Common myeloid progenitor, CD34-positive (primary cell): Measurements from ENCODE around the gene PPFIBP2.
A peak's percentile ranks its signal among the peaks of the same experiment; 100 is the strongest.
"Not testable (repeated sequence)": the region's sequence is repeated elsewhere in the genome, so short reads cannot be mapped to it uniquely, and the experiment has no call there.

Source experiments
- CTCF ChIA-PET: fragments of 350-600 bp; sonication (Branson Sonifier 250); formaldehyde crosslinking; loops from one replicate; lab custom pipeline; 2021; ENCODE audit warnings: antibody characterized with exemption; lab: Charles Lee
- POLR2A ChIA-PET: fragments of 350-600 bp; sonication (Branson Sonifier 250); formaldehyde crosslinking; loops from one replicate; lab custom pipeline; 2021; ENCODE audit warnings: antibody characterized with exemption; lab: Charles Lee
- DNase-seq, 3 donors: peaks; one replicate each; pipeline versions ENCODE4 v3.0.0 to v3.0.0-alpha.2; 2013
- H3K27ac ChIP-seq, 2 experiments: 1 replicate in 1 of 2; 2 replicates in 1 of 2; pipeline ENCODE4 v1.7.0; 2013; ENCODE audit warnings: inconsistent platforms in 2 of 2, low read length in 2 of 2, mild to moderate bottlenecking in 2 of 2, low read depth in 1 of 2, moderate library complexity in 1 of 2; ENCODE audit not compliant: severe bottlenecking in 2 of 2, insufficient read depth in 1 of 2, poor library complexity in 1 of 2
- H3K27me3 ChIP-seq, 5 experiments: replicated peaks in 2 of 5; 1 replicate in 3 of 5; 2 replicates in 2 of 5; pipeline versions ENCODE4 v1.6.1 to v1.7.0; 2013; ENCODE audit warnings: low read length in 4 of 5, mild to moderate bottlenecking in 2 of 5, moderate library complexity in 2 of 5, inconsistent platforms in 1 of 5; ENCODE audit not compliant: insufficient read depth in 5 of 5, control insufficient read depth in 4 of 5
- H3K36me3 ChIP-seq, 4 experiments: 1 replicate in 2 of 4; 2 replicates in 2 of 4; pipeline versions ENCODE4 v1.6.1 to v1.7.0; 2013; ENCODE audit warnings: low read length in 3 of 4, control low read depth in 1 of 4, mild to moderate bottlenecking in 1 of 4; ENCODE audit not compliant: control insufficient read depth in 4 of 4, insufficient read depth in 4 of 4
- H3K4me1 ChIP-seq, 4 experiments: 1 replicate in 3 of 4; 2 replicates in 1 of 4; pipeline versions ENCODE4 v1.6.1 to v1.7.1; 2013; ENCODE audit warnings: low read length in 3 of 4, mild to moderate bottlenecking in 3 of 4, control low read depth in 1 of 4, inconsistent platforms in 1 of 4, moderate library complexity in 1 of 4; ENCODE audit not compliant: control insufficient read depth in 4 of 4, insufficient read depth in 4 of 4; ENCODE audit errors: control extremely low read depth in 1 of 4
- H3K4me3 ChIP-seq, 7 experiments: 1 replicate in 4 of 7; 2 replicates in 3 of 7; pipeline versions ENCODE4 v1.5.1 to v1.7.0; 2013; ENCODE audit warnings: mild to moderate bottlenecking in 7 of 7, low read length in 6 of 7, moderate library complexity in 6 of 7, inconsistent platforms in 2 of 7, low read depth in 2 of 7, control low read depth in 1 of 7; ENCODE audit not compliant: insufficient read depth in 4 of 7, control insufficient read depth in 1 of 7; ENCODE audit errors: extremely low read depth in 1 of 7
- H3K9me3 ChIP-seq, 5 experiments: 1 replicate in 4 of 5; 2 replicates in 1 of 5; pipeline versions ENCODE4 v1.6.1 to v1.7.1; 2013; ENCODE audit warnings: low read length in 4 of 5, mild to moderate bottlenecking in 2 of 5, inconsistent platforms in 1 of 5, low read depth in 1 of 5, moderate library complexity in 1 of 5; ENCODE audit not compliant: control insufficient read depth in 4 of 5, insufficient read depth in 2 of 5; ENCODE audit errors: control extremely low read depth in 1 of 5
- WGBS: methylation state at CpG from one replicate; pipeline ENCODE4 v1.1.5; 2013; ENCODE audit not compliant: insufficient coverage; 5-methylcytosine and 5-hydroxymethylcytosine counted together

Gene PPFIBP2

GRCh38 chr11:7517743-7518142, 3.9 kb downstream of the PPFIBP2 start:
- H3K4me3 ChIP-seq, H3K36me3 ChIP-seq, H3K27ac ChIP-seq, CTCF ChIA-PET, DNase-seq, POLR2A ChIA-PET, H3K9me3 ChIP-seq: not testable (repeated sequence)
- H3K27me3 ChIP-seq: peaks cover 5 to 31% (median 15%) of the 10 kb centered on the region in 5 experiments
- 98% methylated on average over 13 of the region's 13 CpGs for WGBS
- H3K4me1 ChIP-seq: peaks cover 0 to 16% (median 14%) of the 10 kb centered on the region in 4 experiments

GRCh38 chr11:7518811-7519562, 5.2 kb downstream of the PPFIBP2 start:
- H3K4me1 ChIP-seq: peaks cover 0 to 7% (median 6%) of the 10 kb centered on the region in 4 experiments
- CTCF ChIA-PET: no interaction called here

GRCh38 chr11:7520011-7520942, 6.5 kb downstream of the PPFIBP2 start:
- Histone ChIP-seq H3K36me3 (no peaks in the 10 kb centered on the region), H3K4me3 (no peak overlapping the region), H3K27me3 (peaks cover 3 to 17% (median 8%) of the 10 kb centered on the region in 5 experiments), H3K9me3 (no peaks in the 10 kb centered on the region), H3K27ac (no peak overlapping the region), H3K4me1 (no peaks in the 10 kb centered on the region)
- DNase-seq: no peak
- POLR2A ChIA-PET: no interaction called here
- WGBS: 91% methylated on average over 17 of the region's 18 CpGs
- CTCF ChIA-PET: interaction anchor here (0.8 to 1.6 kb wide), 4 partner anchors 8 to 59 kb away, joined by 3 to 10 read pairs (median 4); partner anchors contain the start of gene PPFIBP2

More at GRCh38 chr11:7518811-7519562, 5.2 kb downstream of the PPFIBP2 start:
- Histone ChIP-seq H3K9me3 (no peaks in the 10 kb centered on the region), H3K27me3 (peaks cover 5 to 30% (median 15%) of the 10 kb centered on the region in 5 experiments), H3K4me3 (no peak overlapping the region), H3K36me3 (no peaks in the 10 kb centered on the region), H3K27ac (no peak overlapping the region)
- POLR2A ChIA-PET: no interaction called here
- 95% methylated on average over 23 of the region's 23 CpGs for WGBS
- DNase-seq: no peak

- no peaks in the 10 kb centered on the region for H3K36me3 ChIP-seq
These were observed 7.2 kb downstream of the PPFIBP2 start for GRCh38 chr11:7520981-7521487.

GRCh38 chr11:7522121-7522520, 8.3 kb downstream of the PPFIBP2 start:
- POLR2A ChIA-PET: no interaction called here
- WGBS: 89% methylated on average over 3 of the region's 4 CpGs
- no peak for DNase-seq
- Histone ChIP-seq H3K9me3 (no peaks in the 10 kb centered on the region), H3K36me3 (no peaks in the 10 kb centered on the region), H3K27me3 (peaks cover 0 to 7% (median 0%) of the 10 kb centered on the region in 5 experiments), H3K27ac (no peak overlapping the region), H3K4me1 (no peaks in the 10 kb centered on the region), H3K4me3 (no peak overlapping the region)
- CTCF ChIA-PET: interaction anchor here (1.5 to 1.6 kb wide), 3 partner anchors 9 to 21 kb away, joined by 4 to 10 read pairs (median 7); partner anchors contain the start of gene PPFIBP2

More at GRCh38 chr11:7520981-7521487, 7.2 kb downstream of the PPFIBP2 start:
- Histone ChIP-seq H3K4me3 (no peak overlapping the region), H3K9me3 (no peaks in the 10 kb centered on the region), H3K27me3 (peaks cover 0 to 11% (median under 1%) of the 10 kb centered on the region in 5 experiments), H3K4me1 (no peaks in the 10 kb centered on the region), H3K27ac (no peak overlapping the region)
- CTCF ChIA-PET: interaction anchor here (0.8 to 1.6 kb wide), 5 partner anchors 8 to 60 kb away, joined by 3 to 10 read pairs (median 4); partner anchors contain the start of gene PPFIBP2
- peak in 1 of 3 donors; percentile 15 for DNase-seq
- POLR2A ChIA-PET: no interaction called here
- whole genome bisulfite sequencing: 14% methylated on average over 1 of the region's 2 CpGs

- 100% methylated on average over 2 of the region's 4 CpGs for WGBS
- peaks cover 0 to 7% (median 0%) of the 10 kb centered on the region in 5 experiments for H3K27me3 ChIP-seq
- no peak overlapping the region for H3K27ac ChIP-seq
- no peaks in the 10 kb centered on the region for H3K36me3 ChIP-seq
- no peak overlapping the region for H3K4me3 ChIP-seq
- POLR2A ChIA-PET: no interaction called here
- no peaks in the 10 kb centered on the region for H3K4me1 ChIP-seq
- DNase-seq: no peak
- CTCF ChIA-PET: interaction anchor here (1.6 kb wide), 1 partner anchor 12 kb away, joined by 7 read pairs; no protein-coding TSS in a partner anchor
- no peaks in the 10 kb centered on the region for H3K9me3 ChIP-seq
These were observed 8.7 kb downstream of the PPFIBP2 start for GRCh38 chr11:7522546-7522945.
